Gastrocnemius medialis (tissue), 4 donors: Measurements from ENCODE around the gene BOLL. TPM values are rescaled to one million over a fixed set of nuclear protein-coding genes. Genes with fewer than 3 reads are reported as not detected.

Experiments
- ATAC-seq, 2 donors: fragments of 150-250 bp; one replicate each; pipeline ENCODE4 v1.9.1; 2016
- DNase-seq, 2 donors: peaks; one replicate each; pipeline ENCODE4 v3.0.0-alpha.2; 2019
- H3K27ac ChIP-seq, 4 donors: fragments of 200-600 bp; sonication (generic); 1 replicate in 1 of 4; 2 replicates in 3 of 4; pipeline ENCODE4 v1.5.1; 2016 to 2018; ENCODE audit warnings: mild to moderate bottlenecking in 2 of 4, moderate library complexity in 1 of 4
- H3K27me3 ChIP-seq, 3 donors: fragments of 200-600 bp; sonication (generic) in 2 of 3; 1 replicate in 1 of 3; 2 replicates in 2 of 3; pipeline versions ENCODE4 v1.5.1 to v1.6.0; 2016 to 2019; ENCODE audit warnings: mild to moderate bottlenecking in 1 of 3, moderate library complexity in 1 of 3
- H3K36me3 ChIP-seq, 2 donors: fragments of 200-600 bp; sonication (generic) in 1 of 2; one replicate each; pipeline ENCODE4 v1.5.1; 2017 to 2018
- H3K4me1 ChIP-seq, 2 donors: fragments of 200-600 bp; sonication (generic) in 1 of 2; one replicate each; pipeline ENCODE4 v1.5.1; 2016 to 2017; ENCODE audit warnings: mild to moderate bottlenecking in 2 of 2
- H3K4me3 ChIP-seq, 4 donors: fragments of 200-600 bp; sonication (generic) in 3 of 4; 1 replicate in 1 of 4; 2 replicates in 3 of 4; pipeline ENCODE4 v1.5.1; 2016 to 2019; ENCODE audit warnings: mild to moderate bottlenecking in 2 of 4
- H3K9me3 ChIP-seq, 3 donors: fragments of 200-600 bp; sonication (generic) in 2 of 3; 1 replicate in 1 of 3; 2 replicates in 2 of 3; pipeline ENCODE4 v1.5.1; 2016 to 2019
- POLR2A ChIP-seq, 2 donors: fragments of 450-650 bp; IDR thresholded peaks; one replicate each; pipeline ENCODE4 v1.6.1; 2017; ENCODE audit warnings: antibody characterized with exemption in 2 of 2, mild to moderate bottlenecking in 2 of 2, moderate library complexity in 2 of 2
- in situ Hi-C, 4 donors: fragments of 200-750 bp; cut with MboI; loops; one replicate each; pipeline versions ENCODE4 v1.15.0 to v1.8.0; 2017; ENCODE audit warnings: low sequenced_read_pairs in 4 of 4
- intact Hi-C: fragments of 100-400 bp; cut with DNase I; formaldehyde crosslinking; loops from one replicate; pipeline ENCODE4 v1.15.1; 2023; ENCODE audit warnings: low total_unique reads
- total RNA-seq, 4 donors: library from RNA; depleted of rRNA; stranded (reverse); fragments of >200 nt; gene quantifications; one replicate each; pipeline versions ENCODE4 v1.1.0 to v1.2.3, GENCODE V29; 2016
- TF ChIP-seq, protein P1 (sequence below), 5 experiments: fragments of 450-650 bp in 3 of 5; fragments of 200-600 bp in 2 of 5; sonication (generic) in 2 of 5; IDR thresholded peaks in 4 of 5; conservative IDR thresholded peaks in 1 of 5; 1 replicate in 4 of 5; 2 replicates in 1 of 5; pipeline ENCODE4 v1.5.1; 2016 to 2019; ENCODE audit warnings: antibody characterized with exemption in 5 of 5, mild to moderate bottlenecking in 3 of 5, moderate library complexity in 3 of 5

Gene BOLL
- total RNA-seq, 4 donors from 2014 or later, result 2.4 to 8.1 (median 2.6) TPM

DNA sequence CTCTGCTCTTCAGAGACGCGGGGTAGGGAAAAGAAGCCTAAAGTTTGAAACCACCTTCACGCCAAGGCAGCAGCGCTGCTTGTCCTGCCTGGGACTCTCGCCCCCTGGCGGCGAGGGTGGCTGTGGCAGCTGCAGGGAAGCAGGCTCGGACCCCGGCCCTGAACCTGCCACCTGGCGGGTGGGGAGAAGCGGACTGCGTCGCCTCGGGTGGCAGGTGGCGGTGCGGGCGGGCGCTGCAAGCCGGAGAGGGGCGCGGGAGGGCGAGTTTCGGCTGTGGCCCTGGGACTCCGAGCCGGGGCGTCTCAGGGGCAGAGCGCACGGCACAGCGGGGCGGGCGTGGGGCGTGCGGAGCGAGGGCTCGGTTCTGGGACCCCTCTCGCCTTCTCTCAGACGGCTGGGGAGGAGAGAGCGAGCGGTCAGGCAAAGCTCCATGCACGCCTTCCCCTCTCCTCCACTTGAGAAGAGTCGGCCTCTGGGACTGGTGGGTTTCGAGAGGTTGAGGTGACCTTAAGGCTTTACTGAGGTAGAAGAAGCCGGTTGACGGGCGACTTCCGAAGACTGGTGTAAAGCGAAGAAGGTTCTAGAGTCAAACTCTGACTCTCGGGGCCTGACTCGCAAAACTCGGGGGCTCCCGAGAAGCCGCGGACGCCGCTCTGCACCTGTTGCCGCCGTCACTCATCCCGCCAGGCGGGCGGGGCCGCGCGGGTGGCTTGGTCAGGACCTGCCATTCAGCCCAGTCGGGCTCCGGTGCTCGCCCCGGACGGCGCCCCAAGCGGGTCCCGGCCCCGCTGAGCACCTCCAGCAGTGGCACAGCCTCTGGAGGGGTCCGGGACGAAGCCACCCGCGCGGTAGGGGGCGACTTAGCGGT, 1.1 kb upstream of the BOLL start:
- H3K27me3 ChIP-seq, result no peaks in the 10 kb centered on the region
- in situ Hi-C loops, result loop anchor here in 2 of 4 donors (10.0 kb wide), 1 partner anchor 81 kb away; the partner anchor contains the start of gene MARS2 (in 2 of the 2)
- peak; percentile 53 to 81 for DNase-seq
- intact Hi-C loops, result loop anchor here (10.0 kb wide), 1 partner anchor 351 kb away; the partner anchor contains the start of gene SF3B1
- H3K9me3 ChIP-seq, result no peaks in the 10 kb centered on the region
- H3K4me1 ChIP-seq, result peaks cover 4 to 14% of the 10 kb centered on the region in 2 donors
- ATAC-seq, result peak; percentile 93 to 94
- peak overlapping the region; percentile 80 to 95 (median 90) for H3K27ac ChIP-seq
- TF ChIP-seq, protein P1, sequence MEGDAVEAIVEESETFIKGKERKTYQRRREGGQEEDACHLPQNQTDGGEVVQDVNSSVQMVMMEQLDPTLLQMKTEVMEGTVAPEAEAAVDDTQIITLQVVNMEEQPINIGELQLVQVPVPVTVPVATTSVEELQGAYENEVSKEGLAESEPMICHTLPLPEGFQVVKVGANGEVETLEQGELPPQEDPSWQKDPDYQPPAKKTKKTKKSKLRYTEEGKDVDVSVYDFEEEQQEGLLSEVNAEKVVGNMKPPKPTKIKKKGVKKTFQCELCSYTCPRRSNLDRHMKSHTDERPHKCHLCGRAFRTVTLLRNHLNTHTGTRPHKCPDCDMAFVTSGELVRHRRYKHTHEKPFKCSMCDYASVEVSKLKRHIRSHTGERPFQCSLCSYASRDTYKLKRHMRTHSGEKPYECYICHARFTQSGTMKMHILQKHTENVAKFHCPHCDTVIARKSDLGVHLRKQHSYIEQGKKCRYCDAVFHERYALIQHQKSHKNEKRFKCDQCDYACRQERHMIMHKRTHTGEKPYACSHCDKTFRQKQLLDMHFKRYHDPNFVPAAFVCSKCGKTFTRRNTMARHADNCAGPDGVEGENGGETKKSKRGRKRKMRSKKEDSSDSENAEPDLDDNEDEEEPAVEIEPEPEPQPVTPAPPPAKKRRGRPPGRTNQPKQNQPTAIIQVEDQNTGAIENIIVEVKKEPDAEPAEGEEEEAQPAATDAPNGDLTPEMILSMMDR (IDR thresholded peaks at IDR 0.05 in 4 of 5, conservative IDR thresholded peaks at IDR 0.05 in 1 of 5), result peak; percentile 35 to 75 (median 72)
- peak; percentile 22 to 35 for TF ChIP-seq POLR2A (IDR thresholded peaks at IDR 0.05)
- no peaks in the 10 kb centered on the region for H3K36me3 ChIP-seq
- H3K4me3 ChIP-seq, result peak overlapping the region; percentile 65 to 86 (median 74)

DNA sequence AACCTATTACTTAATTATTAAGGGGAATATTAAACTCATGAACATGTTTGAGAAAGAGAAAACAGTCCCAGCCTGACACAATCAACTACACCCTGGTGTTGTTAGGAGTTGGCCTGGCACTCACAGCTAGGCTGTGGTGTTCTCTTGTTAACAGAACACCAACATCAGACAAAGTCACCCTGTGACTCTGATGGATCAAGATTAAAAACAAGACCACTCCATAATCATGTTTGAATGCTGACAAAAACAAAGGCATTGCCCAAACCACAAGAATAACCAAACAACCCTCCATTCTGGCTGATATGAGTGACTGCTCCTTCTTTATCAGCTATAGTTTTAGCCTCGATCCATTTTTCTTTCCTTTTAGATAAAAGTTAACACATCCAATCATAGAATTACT, 3.0 kb downstream of the BOLL start:
- intact Hi-C loops, result loop anchor here (10.0 kb wide), 1 partner anchor 347 kb away; the partner anchor contains the start of gene SF3B1
- TF ChIP-seq POLR2A (IDR thresholded peaks at IDR 0.05), result no peak
- TF ChIP-seq, protein P1 (IDR thresholded peaks at IDR 0.05 in 4 of 5, conservative IDR thresholded peaks at IDR 0.05 in 1 of 5), result no peak
- in situ Hi-C loops, result loop anchor here in 2 of 4 donors (10.0 kb wide), 1 partner anchor 77 kb away; the partner anchor contains the start of gene MARS2 (in 2 of the 2)
- Histone ChIP-seq H3K27ac (peak overlapping the region; percentile 36 to 61 (median 46)), H3K9me3 (no peaks in the 10 kb centered on the region), H3K4me3 (no peak overlapping the region), H3K36me3 (no peaks in the 10 kb centered on the region), H3K27me3 (no peaks in the 10 kb centered on the region), H3K4me1 (peaks cover 31 to 42% of the 10 kb centered on the region in 2 donors)
- ATAC-seq (no peak), DNase-seq (no peak)

DNA sequence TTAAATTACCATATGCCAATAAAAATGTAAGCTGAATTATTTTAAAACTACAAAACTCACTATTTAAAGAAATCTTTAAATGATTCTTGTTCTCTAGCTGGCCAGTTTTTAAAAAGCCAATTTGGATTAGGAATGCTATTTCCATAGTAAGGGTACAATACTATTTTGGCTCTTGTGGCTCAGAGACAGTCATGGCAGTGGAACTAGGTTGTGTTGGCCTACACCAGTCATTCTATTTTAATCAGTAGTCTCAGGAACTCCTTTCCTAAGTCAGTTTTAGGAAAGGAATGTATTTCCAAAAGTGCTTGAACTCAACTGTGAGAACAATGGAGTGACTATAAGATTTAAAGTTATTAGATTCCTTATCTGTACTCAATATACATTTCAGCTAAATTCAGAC, 5.9 kb downstream of the BOLL start:
- TF ChIP-seq POLR2A (IDR thresholded peaks at IDR 0.05), result no peak
- TF ChIP-seq, protein P1 (IDR thresholded peaks at IDR 0.05 in 4 of 5, conservative IDR thresholded peaks at IDR 0.05 in 1 of 5), result no peak
- Histone ChIP-seq H3K27ac (peak overlapping the region; percentile 27 to 62 (median 50)), H3K36me3 (no peaks in the 10 kb centered on the region), H3K27me3 (no peaks in the 10 kb centered on the region), H3K4me1 (peaks cover 31 to 42% of the 10 kb centered on the region in 2 donors), H3K4me3 (no peak overlapping the region), H3K9me3 (no peaks in the 10 kb centered on the region)
- intact Hi-C loops, result no loop called here
- ATAC-seq (peak; percentile 65 to 73), DNase-seq (no peak)
- in situ Hi-C loops, result loop anchor here in 2 of 4 donors (5.0 to 10.0 kb wide), 2 partner anchors 72 to 74 kb away; partner anchors contain the start of gene MARS2 (in 2 of the 2)

DNA sequence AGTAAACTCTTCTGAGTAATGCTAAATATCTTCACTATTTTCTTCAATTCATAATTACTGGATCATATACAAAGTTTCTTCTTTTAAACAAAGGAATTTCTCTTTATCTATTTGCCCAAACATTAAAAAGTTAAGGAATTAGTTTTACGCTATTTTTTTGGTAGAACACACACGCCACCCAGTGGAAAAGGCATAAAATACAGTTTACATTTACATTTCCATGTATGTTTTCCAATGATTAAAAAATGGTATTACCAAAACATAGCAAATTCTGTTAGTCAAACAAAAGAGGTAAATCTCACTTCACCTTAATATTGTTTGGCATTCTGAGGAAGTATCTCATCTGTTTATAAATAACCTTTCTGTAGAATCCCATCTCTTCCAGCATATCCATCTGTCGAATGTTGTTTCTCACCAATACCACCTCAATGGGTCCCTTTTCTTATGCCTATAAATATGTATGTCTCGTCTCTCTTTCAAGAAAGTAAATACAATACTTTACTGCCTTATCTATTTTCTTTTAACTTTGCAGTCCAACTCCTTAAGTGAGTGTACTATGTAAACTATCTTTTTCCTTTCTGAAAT, 7.2 kb downstream of the BOLL start:
- Histone ChIP-seq H3K4me1 (peaks cover 31 to 42% of the 10 kb centered on the region in 2 donors), H3K27me3 (no peaks in the 10 kb centered on the region), H3K27ac (peak overlapping the region in 1 of 4 donors; percentile 62), H3K4me3 (no peak overlapping the region), H3K36me3 (no peaks in the 10 kb centered on the region), H3K9me3 (no peaks in the 10 kb centered on the region)
- intact Hi-C loops, result no loop called here
- in situ Hi-C loops, result loop anchor here in 2 of 4 donors (5.0 to 10.0 kb wide), 2 partner anchors 71 to 73 kb away; partner anchors contain the start of gene MARS2 (in 2 of the 2)
- ATAC-seq (no peak), DNase-seq (no peak)
- TF ChIP-seq POLR2A (IDR thresholded peaks at IDR 0.05), result no peak
- TF ChIP-seq, protein P1 (IDR thresholded peaks at IDR 0.05 in 4 of 5, conservative IDR thresholded peaks at IDR 0.05 in 1 of 5), result peak; percentile 50 to 87 (median 76)
